HG03354 (cell line): ENCODE measurements around the gene PNKD.

Source experiments
- ATAC-seq: cut with Tn5 transposase; IDR thresholded peaks from one replicate; pipeline ENCODE4 v1.9.1; 2021; ENCODE audit warnings: mild to moderate bottlenecking; ENCODE audit not compliant: unreplicated experiment, poor library complexity, severe bottlenecking

Gene PNKD

DNA sequence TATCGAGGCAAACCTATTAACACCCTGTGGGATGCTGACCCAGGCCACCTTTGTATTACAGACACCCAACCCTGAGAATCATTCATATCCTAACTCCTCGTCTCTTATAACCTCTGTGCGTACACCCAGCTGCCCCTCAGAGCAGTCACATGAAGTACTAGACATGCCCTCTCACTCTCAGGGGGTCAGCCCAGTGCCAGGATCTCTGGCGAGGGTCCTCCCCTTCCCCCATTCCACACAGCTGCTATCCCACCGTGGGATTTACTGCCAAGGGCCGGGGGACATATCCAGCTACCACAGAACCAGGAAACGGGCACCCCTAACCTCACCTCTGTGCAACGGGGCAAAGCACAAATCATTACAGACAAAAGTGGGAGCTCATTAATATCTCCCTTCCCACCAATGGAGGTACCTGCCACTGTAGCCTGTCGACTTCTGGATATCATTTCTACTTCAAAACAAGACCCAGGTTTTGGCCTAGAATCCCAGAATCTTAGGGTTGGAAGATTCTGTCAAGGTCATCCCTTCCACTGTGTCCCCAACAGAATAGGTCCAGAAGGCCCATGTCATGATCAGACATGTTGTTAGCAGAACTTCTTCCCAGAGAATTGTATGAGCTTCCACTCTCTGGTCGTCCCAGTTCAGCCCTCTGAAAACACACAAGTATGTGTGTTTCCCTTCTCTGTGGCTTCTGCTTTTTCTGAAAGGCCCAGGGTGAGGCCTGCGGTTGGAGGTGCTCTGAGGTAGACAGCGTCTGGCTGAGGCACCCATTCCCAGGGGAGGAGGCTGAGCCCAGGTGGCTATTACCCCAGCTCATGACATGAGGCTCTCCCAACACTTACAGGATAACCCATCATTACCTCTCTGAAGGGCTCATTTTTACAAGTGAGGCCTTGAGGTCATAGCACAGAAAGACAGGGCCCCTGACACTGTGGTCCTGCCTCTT is 20.3 kb downstream of the PNKD start:
- ATAC-seq, result peak; percentile 55

- ATAC-seq, result no peak
These were observed 21.2 kb downstream of the PNKD start for GRCh38 chr2:218291318-218292047.

DNA sequence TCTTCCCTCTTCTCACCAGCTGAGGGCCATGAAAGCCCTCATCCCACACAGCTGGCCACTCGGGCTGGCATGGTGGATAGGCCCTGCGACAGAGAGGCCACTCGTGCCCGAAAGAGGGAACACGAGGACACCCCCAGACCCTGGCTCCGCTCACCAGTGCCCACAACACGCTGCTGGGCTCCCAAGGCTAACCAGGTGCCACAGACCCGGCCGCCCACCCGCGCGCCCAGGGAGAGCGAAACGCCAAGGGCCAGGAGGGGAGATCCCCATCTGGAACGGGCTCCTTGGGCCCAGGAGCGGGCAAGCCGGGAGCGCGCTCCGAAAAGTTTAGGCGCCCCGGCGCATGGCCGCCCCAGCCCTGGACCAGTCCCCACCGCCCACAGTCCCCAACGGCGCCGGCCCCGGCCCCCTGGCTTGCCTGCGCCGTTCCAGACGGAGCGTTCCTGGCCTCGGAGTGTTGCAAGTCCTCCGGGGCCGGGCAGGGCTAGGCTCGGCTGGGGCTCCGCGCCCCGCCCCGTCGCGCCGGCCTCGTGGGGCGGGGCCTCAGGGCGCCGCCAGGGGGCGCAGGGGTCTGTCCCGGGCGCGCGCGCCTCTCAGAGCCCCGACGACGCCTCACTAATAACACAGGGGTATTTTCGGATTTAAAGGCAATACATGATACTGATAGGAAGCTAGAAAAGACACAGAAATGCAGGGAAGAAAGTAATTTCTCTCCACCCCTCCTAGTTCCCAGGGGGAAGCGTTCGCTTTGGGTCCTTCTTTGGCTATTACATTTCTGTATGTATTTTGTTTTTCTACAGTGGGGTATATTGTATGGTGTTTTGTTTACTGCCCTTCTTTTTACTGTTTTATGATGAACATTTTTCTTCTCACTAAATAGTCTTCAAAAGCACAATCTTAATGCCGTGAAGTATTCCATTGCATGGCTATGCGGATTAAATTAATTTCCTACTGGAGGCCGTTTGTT is 22.0 kb downstream of the PNKD start, which contains the start of gene TMBIM1:
Gene TMBIM1, minus strand, starts transcription at position 456 of the 967 bp plus-strand sequence. CDS start 10,362 bp downstream, outside the sequence.
- peak; percentile 76 for ATAC-seq

DNA sequence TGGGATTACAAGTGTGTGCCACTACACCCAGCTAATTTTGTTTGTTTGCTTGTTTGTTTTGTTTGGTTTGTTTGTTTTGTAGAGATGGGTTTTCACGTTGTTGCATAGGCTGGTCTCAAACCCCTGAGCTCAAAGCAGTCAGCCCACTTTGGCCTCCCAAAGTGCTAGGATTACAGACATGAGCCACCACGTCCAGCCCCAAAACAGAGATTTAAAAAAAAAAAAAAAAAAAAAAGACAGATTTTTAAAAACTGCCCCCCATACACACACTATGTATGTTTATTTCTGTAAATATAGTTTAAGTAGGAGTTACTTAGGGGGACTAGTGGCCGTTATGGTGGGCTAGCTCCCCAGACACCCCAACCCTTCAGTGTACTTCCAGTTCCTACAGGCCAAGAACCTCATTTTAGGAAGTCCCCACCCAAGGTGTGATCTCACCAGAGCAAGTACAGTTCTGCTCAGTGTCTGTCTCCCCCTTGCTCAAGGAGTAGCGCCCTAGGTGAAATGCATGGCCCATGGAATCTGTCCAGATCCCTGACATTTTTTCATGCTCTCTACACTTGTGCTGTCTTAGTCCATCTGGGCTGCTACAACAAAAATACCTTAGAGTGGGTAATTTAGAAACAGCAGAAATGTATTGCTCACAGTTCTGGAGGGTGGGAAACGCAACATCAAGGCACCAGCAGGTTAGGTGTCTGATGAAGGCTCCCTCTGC is 23.6 kb downstream of the PNKD start:
- ATAC-seq, result no peak

GRCh38 chr2:218294430-218295022 is 24.2 kb downstream of the PNKD start:
- no peak for ATAC-seq

- no peak for ATAC-seq
These were observed 24.7 kb downstream of the PNKD start for GRCh38 chr2:218295029-218295428.

- no peak for ATAC-seq
These were observed 25.9 kb downstream of the PNKD start for GRCh38 chr2:218296200-218296599.

- no peak for ATAC-seq
These were observed 26.5 kb downstream of the PNKD start for GRCh38 chr2:218296847-218297246.

DNA sequence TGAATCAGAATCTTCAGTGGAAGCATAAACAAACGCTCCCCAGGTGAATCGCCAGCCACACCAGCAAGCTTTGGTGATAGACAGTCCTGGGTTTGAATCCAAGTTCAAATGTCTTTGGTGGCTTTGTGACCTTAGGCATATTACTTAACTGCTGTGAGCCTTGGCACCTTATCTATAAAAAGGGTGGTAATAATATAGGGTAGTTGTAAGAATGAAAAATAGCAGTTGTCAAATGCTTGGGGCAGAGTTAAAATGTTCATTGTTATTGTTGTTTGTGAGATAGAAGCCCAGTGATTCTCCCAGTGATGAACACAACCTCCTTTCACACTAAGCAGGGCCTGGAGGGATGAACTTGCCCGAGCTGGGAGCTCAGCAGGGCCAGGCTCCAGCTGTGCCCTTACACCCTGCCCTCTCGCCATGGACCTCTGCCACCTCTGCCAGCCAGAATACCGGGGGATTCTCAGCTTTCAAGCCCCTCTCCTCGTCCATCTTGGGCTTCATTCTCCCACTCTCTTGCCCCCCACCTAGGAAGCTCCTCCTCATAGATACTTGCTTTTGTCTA is 28.1 kb downstream of the PNKD start:
- ATAC-seq, result no peak

DNA sequence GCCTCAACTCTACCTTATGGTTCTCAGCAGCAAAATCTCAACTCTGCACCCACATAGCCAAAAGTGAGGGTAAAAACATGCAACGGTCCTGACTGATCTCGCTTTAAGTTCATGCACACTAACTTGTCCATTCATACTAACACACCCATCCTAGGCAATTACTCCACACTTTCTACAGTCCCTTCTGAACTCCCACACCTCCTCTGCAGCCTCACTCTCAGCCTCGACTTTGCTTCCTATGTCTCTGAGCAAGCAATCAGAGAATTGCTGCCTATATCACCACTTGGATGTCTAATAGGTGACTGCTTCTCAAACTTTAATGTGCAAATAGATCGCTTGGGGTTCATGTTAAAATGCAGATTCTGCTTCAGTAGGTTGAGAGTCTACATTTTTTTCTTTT is 29.8 kb downstream of the PNKD start:
- no peak for ATAC-seq

- ATAC-seq, result peak; percentile 83
These were observed 31.0 kb downstream of the PNKD start for GRCh38 chr2:218301176-218301819.

DNA sequence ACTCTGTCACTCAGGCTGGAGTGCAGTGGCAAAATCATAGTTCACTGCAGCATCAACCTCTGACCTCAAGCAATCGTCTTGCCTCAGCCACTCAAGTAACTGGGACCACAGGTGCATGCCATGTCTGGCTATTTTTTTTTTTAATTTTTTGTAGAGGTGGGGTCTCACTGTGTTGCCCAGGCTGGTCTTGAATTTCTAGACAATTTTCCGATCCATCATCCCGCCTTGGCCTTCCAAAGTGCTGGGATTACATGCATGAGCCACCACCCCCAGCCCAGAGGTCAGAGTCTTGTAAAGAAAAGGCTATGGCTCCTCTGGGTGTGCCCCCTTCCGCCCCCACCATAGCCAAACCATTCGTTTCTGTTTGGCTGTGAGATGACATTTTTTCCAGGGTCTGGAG is 35.1 kb downstream of the PNKD start:
- no peak for ATAC-seq

GRCh38 chr2:218306184-218306920 is 36.0 kb downstream of the PNKD start:
- ATAC-seq, result no peak

- ATAC-seq, result no peak
These were observed 37.2 kb downstream of the PNKD start for GRCh38 chr2:218307415-218308090.

DNA sequence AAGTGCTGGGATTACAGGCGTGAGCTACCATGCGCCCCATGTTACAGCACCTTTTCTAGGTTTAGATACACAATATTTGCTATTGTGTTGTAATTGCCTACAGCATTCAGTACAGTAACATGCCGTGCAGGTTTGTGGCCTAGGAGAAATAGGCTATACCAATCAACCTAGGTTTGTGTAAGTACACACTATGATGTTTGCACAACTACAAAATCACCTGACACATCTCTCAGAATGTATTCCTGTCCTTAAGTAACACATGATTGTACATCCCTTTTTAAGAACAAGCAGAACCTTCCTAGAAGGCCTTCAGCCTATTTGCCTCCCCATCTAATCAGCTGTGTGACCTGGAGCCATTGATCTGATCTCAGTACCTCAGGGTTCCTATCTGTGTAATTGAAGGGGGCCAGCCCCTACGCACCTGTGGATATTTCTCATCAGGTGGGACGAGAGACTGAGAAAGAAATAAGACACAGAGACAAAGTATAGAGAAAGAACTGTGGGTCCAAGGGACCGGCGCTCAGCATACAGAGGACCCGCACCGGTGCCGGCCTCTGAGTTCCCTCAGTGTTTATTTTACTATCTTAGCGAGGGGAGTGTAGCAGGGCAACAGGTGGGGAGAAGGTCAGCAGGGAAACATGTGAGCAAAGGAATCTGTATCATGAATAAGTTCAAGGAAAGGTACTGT is 40.7 kb downstream of the PNKD start:
- ATAC-seq, result no peak
